CD4-positive, alpha-beta T cell treated with Interleukin-2 at 100 ng/mL for 4 hours (primary cell): Measurements from ENCODE around the gene TPD52L1.

Experiments
- DNase-seq: peaks from one replicate; pipeline ENCODE4 v3.0.0-alpha.2; 2020; ENCODE audit warnings: low spot score

Gene TPD52L1

DNA sequence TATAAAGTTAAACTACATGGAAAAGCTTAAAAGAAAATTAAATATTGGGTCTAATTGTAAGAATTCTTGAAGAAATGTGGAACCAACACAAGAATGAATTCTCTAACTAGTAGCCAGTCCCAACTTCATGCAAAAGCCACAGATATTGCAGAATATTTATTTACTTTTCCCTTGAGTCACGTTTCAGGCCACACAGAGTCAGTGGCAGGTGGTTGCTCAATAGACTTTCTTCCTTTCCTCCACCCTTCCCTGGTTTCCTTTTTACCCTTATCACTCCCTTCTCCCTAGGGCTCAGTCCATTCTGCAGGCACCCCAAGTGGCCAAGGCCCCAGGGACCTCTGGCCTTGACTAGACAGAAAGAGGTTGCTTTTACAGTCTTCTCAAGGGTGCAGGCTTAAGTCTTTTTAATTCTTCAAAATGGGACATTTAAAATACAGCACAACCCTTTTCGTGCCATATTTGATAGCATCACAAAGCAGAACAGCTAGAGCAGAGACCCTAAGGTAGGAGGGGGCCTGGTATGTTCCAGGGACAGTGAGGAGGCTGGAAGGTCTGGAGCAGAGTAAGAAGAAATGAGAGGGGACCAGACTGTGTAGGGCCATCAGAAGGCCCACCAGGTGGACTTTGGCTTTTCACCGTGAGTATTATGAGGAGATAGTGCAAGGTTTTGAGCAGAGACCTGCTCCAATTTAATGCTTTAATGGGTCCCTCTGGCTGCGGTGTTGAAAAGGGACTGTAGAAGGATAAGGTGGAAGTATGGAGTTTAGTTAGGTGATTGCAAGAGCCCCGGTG lies 83.2 kb downstream of the TPD52L1 start:
- no peak for DNase-seq

DNA sequence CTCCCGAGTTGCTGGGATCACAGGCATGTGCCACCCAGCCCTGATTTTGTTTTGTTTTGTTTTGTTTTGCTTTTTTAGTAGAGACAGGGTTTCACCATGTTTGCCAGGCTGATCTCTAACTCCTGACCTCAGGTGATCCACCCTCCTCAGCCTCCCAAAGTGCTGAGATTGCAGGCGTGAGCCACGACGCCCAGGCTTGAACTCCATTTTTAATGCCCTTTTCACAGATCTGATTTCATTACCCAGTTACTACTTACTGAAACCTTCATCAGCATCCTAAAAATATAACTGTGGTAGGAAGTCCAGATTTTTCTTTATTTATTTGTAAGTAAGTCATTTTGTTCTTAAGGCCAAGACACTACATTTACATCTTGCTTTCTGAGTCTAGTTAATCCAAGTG lies 84.2 kb downstream of the TPD52L1 start:
- DNase-seq: no peak

DNA sequence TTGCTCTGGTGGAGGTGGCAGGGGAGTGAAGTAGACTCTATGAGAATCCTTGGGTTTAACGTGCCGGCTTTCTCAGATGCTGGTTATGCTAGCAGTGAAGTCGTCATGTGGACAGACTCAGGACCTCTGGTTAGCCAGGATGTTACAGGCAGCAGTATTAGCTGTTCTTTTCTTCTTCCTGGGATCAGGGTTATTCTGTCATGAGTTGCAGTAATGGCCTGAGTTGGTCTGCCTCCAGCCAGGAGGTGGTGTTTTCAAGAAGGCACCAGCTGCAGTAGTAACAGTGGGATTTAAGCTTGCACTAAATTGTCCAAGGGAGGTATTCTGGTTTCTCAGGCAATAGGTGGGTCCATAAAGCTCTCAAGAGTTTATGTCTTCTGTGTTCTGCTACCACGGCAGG lies 91.5 kb downstream of the TPD52L1 start:
- no peak for DNase-seq

DNA sequence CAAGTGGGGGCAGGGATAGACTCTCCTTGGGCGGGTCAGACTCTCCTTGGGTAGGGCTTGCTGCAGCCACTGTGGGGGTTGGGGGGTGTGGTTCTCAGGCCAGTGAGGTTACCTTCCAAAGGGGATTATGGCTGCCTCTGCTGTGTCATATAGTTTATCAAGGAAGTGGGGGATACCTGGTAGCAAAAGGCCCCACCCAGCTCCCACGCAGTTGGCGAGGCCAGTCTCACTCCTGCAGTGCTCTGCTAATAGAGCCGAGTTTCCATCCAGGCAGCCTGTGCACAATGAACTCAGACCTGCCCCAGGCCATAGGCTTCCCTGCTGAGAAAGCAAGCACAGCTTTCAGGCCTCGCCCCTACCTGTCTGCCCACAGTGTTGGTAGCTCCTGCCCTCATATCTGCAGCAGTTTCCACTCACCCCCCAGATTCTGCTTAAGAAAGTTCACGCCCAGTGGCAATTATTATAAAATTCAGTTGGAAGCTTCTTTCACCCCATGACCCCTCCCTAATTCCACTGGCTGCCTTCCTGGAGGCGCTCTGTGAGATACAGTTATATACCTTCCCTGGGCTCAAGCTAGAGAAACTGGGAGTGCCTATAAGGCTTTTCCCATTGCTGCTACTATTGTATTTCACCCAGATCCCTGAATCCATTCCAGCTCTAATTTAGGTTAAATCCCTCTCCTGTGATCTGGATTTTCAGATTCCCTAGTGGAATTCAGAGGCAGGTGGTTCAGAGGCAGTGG lies 92.1 kb downstream of the TPD52L1 start:
- DNase-seq: no peak

DNA sequence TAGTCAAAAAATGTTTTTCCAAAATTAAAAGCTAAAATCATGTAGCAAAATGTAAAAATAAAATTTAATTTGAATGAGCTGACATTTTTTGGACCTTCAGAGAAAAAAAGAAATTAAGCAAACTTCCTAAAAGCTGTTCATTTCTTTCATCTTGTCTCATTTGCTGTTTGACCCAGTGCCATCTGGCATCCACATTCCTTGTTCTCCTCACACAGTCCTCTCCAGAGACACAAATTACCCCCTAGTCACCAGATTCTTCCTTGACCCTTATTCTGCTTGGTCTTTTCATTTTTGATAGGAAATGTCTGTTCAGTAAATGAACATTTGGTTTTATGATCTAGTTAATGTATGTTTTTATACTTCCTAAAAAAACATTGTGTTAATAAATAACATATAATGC lies 93.0 kb downstream of the TPD52L1 start:
- DNase-seq: no peak

DNA sequence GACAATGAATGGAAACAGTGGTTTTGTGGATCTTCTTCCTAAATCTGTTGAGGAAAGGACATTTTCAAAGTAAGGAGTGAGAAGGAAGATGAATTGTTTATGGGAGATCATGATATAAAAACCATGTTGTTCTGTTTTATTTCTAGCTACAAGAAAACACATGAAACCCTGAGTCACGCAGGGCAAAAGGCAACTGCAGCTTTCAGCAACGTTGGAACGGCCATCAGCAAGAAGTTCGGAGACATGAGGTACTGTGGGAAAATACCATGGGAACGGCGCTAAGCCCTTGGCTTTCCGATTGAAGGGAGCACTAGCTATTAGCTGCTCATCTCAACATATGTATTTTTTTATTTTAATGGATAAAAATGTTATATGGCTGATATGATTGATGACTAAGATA lies 94.6 kb downstream of the TPD52L1 start:
- DNase-seq: no peak

DNA sequence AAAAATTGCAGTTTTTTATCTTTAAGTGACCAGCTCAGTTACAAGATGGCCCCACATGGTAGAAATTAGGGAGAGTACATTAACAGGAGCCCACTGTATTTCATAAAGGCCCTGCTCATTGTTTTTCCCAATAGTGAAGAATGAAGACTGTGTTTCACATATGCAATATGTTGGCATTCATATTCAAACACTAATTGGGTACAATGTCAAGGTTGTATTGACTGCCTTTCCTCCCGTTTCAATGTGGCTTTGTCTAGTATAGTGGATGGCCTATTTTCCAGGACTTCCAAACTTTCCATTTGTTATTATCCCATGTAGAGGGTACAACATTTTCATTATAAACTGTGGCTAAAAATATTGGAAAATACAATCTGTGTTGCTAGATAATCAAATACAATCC lies 96.9 kb downstream of the TPD52L1 start:
- no peak for DNase-seq

DNA sequence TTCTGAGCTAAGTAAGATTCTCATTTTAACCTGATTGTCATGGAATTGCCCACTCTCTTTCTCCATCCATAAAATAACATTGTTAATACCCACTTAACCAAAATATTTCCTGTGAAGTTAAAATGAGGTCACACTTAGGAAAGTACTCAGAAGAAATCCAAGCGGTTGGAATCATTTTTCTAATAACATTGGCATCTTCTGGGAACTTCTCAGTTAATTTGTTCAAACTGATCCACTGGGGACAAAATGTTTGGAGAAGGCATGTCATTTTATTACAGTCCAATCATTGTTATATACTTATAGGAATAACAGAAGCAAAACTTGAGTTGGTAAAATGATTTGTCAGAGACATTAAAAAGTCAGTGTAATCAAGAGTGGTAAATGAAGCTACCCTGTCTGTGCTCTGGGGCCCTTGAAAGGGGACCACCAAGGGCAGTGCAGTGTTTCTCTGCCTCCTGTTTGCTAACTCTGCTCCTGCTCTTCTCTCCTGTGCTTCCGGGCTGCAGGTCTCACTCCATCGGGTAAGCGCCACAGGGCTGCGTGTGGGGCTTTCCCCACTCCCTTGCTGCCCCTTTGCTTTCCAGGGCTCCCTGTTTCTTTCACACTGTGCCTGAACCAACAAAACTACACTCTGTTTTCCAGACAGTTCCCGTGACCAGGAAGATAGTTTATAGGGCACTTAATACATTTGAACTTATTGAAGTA lies 98.1 kb downstream of the TPD52L1 start:
- DNase-seq: no peak

DNA sequence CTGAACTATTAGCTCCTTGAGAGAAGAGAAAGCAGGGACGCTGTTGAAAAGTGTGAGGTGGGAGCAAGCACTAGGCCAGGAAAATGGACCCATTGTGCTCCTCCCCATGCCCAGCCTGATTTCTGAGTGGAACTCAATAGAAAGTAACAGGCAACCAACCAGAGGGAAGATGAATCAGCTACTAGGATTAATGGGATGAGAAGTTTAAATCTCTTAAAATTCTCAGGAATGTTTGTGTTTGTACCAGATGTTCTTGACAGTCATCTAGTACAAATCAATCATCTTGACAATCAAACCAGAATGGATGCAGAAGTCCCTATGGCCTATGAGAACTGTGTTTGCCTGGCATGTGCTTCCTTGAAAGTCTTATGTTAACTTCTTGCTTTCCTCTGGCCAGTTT lies 99.3 kb downstream of the TPD52L1 start:
- DNase-seq: no peak

DNA sequence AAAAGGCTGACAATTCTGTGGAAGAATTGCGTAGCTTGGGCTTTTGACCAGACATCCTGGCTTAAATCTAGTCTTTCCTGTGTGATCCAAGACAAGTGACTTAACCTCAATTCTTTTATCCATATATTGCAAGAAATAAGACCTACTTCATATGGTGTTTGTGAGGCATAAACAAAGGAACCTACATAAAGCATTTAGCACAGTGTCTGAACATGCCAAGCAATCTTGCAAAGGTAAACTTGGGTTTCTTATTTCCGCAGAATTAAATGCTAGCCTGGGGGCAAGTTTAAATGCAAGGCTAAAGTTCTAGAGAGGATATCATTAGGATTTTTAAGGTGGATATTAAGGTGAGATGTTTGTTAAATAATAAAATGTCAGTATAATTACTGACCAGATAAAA lies 100.3 kb downstream of the TPD52L1 start:
- no peak for DNase-seq

DNA sequence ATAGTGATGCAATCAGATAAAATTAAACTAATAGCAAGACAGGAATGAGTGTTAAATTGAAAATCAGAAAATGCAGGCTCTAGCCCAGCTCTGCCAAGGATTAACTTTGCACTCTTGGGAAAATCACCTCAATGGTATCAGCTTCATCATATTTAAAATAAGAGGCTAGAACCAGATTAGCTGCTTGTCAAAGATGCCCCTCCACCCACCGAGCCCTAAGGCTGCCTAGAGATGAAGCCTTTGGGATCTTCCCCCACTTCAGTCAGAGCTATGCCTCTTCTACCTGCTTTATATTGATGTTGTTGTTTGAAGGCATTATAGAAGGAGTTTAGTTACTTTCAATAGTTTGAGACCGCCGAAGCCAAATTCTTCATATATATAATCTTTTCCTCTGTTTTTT lies 100.7 kb downstream of the TPD52L1 start:
- no peak for DNase-seq

DNA sequence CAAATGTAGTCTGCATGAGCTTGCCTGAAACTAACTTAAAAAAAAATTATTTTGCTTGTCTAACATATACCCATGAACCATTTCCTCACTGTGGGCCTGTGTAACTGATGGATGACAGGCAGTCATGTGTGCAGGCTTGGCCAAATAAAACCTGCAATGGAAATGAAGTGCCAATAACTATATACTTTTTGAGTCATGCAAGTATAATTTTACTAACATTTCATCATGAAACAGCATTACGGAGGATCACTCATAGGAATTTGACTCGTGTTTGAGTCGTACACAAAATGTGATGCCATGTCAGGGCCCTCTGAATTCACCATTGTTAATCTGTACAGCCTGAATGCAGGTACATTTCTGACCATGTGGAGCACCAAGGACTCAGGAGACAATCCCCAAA lies 101.6 kb downstream of the TPD52L1 start:
- no peak for DNase-seq

DNA sequence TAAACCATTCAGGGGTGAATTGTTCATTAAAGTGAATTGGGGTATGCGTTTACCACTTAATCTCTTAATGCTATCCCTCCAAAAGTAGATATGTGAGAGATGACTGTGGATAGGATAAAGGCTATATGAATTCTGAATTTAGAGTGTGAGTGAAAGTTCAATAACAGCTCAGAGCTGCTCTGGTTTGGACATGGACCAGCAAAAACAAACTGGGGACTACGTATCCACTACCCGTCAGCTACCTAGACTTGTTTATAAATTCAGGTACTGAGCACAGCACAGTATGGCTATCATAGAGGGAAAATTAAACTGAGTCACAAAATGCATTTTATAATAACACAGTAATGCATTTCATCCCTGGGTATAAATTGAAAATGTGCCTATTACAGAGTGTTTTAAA lies 103.8 kb downstream of the TPD52L1 start:
- DNase-seq: no peak

DNA sequence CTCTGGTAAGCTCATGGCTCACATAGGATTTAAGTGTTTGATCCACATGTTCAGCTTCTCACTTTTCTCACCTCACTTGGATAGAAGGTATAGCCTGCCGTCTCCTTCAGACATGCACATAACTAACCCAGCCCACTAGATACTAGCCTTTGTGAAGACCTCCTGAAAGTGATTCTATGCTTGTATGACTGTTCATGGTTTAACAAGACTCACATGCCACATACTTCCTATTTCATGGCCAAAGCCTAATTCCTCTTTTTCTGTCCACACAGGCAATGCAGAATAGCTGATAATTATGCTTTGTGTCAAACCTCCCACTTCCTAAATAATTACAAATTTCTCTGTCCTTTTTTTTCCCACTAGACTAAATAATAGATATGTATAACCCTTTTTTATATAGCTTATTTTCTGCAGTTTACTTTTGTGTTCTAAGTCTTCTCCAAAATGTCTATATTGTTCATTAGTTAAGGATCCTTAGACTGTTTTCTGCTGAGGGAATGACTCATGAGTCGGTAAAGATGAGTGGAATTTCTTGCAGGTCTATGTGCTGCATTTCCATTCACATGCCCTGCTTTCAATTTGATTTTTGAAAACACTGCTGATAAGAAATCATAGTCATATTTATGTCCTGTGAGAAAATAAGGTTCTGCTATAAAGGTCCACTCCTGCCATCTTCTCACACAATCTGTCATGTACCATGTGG lies 105.2 kb downstream of the TPD52L1 start:
- DNase-seq: no peak

DNA sequence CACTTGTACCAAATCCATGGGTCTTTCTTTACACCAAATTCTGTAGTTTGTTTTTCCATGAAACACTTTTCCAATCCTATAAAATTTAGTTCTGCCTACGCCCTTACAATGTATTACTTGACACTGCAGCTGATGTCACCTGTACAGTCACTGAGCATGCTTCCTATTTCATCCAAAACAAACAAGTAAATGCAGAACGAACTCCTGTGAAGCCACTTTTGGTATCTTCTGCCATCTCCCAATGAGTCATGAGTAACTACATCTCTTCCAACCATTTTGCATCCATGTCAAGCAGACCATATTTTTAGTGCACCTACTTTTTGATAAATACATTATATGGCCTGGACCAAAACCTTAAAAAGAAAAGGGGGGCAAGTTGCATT lies 105.8 kb downstream of the TPD52L1 start:
- no peak for DNase-seq

DNA sequence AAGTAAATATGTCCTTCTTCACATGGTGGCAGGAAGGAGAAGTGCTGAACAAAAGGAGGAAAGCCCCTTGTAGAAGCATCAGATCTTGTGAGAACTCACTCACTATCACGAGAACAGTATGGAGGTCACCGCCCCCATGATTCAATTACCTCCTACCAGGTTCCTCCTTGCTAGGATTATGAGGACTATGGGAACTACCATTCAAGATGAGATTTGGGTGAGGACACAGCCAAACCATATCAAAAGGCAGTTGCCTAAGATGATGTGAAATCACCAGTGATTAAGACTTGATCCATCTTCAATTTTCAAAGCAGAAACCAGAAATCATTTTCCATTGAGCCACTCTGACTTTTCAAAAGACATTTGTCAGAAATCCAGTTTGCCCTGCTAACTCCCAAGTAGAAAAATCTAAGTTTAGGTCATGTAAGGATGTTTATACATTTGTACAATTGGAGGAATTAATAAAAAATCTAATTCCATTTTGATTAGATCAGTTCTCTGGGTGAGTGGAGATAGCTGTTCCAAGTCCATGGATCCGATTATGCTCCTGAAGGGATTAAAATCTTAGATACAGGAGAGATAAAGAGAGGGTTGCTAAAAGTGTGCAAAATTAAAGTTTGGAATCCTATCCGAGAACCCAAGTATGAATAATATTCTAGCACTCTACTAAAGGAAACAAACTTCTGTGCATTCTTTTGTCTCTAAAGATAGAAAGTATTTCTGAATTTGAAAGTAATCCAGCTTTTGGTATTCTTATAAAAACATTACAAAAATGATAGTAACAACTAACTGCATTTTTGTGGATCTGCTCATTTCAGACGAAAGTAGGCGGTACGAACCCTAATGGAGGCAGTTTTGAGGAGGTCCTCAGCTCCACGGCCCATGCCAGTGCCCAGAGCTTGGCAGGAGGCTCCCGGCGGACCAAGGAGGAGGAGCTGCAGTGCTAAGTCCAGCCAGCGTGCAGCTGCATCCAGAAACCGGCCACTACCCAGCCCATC lies 108.7 kb downstream of the TPD52L1 start:
- DNase-seq: no peak

DNA sequence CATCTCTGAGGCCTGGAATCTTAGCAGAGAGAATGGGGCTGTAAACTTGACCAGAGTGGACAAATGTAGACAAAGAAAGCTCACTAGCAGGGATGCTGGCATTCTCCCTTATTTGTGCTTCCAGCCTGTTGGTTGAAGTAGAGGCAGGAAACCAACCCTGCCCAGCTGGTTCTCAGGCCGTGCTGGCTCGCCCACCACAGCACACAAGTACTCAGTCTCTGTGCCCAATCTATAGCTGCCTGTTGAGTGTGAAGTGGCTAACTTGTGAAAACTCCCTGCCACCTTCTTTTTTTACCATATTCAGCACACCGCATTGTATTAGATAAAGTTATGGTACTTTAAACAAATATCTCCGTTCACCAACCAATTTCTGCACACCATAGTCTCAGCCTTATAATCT lies 110.9 kb downstream of the TPD52L1 start:
- DNase-seq: no peak

DNA sequence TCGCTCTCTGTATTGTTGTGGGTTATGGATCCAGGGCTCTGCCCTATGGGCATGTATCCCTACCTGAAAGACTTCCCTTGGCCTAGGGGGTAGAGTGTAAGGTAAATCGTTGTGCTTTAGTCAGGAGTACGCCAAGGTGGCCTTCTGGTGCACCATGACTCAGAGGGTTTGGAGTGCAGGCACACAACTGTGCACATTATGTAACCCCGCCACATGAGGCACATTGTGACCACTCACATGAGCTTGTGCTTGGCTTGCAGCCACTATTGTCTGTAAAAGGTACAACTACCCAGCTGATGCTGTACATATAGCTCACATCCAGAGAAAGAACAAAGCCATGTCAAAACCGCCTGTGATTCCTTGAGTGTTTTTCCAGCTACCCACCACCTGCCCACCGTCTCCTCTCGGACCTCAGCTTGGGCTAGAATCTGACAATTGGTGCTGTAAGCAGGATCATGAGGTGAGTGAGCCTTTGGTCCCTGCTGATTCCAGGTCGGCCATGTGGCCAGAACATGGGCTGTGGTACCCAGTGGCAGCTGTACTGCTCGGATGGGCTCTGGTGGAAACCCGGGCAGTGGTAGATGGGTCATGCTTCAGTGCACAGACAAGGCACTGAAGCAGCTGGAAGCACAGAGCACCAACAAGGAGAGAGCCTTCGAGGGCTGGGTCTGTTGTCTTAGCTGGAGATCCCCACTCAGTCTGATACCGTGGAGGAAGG lies 114.4 kb downstream of the TPD52L1 start:
- no peak for DNase-seq

DNA sequence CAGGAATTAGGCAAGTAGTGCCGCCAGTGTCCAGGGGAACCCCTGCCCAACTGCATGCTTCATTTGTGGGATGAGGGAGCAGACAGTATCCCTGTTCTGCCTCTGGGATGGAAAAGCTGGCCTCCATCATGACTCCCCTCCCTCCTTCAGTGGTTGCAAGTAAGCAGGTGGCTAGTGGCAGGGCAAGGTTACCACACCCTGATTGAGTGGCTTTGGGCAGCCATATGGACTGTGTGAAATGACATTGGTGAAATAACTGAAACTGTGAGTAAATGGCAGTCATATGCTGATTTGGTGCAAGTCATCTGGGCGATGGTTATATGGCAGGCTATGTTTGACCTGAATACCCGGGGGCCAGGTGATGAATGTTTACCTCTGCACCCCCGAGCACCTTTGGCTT lies 115.2 kb downstream of the TPD52L1 start:
- no peak for DNase-seq

DNA sequence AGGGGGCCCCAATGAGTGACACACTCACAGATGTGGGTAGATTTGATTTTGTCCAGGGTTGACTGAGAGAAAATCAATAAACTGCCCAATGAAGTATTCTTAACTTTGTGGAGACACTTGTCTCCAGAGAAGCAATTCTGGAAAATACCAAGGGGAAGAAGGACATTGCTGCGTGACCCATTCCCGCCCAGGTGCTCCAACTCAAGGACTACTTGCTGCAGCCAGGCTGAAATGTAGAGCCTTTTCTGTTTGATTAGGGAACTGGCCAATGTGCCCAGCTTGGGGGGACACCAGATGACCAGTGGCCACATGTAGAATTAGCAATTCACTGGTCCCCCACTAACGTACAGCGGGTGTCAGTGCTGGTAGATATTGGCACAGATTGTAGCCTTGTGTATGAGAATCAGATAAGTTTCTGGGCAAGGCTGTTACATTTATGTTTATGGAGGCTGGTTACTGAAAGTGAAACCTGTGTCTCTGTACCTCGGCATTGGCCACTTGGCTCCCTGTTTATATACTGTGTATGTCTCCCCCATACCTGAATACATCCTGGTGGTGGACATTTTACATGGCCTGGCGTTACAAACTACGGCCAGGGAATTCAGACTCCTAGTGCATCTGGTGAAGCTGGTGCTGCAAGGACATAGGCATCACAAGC lies 115.9 kb downstream of the TPD52L1 start:
- DNase-seq: no peak
